LNCaP clone FGC (cell line): Measurements from ENCODE around the gene EGR1.
A peak's percentile ranks its signal among the peaks of the same experiment; 100 is the strongest.

Experiments
- DNase-seq: peaks from one replicate; pipeline ENCODE4 v3.0.0-alpha.2; 2011; ENCODE audit warnings: low read depth
- H3K4me3 ChIP-seq: 2 replicates; pipeline ENCODE4 v1.5.1; 2011; ENCODE audit warnings: mild to moderate bottlenecking, low read depth, low read length, control low read depth
- CTCF ChIP-seq: IDR thresholded peaks from 2 replicates; pipeline ENCODE4 v1.5.1; 2012; ENCODE audit warnings: mild to moderate bottlenecking; ENCODE audit not compliant: control insufficient read depth, insufficient read depth; ENCODE audit errors: extremely low read depth

The EGR1 gene

GRCh38 chr5:138439477-138440158 lies 25.7 kb upstream of the EGR1 start:
- DNase-seq = no peak
- peak overlapping the region; percentile 29; the same call in 1 of the 2 replicates for H3K4me3 ChIP-seq
- no peak for TF ChIP-seq CTCF

DNA sequence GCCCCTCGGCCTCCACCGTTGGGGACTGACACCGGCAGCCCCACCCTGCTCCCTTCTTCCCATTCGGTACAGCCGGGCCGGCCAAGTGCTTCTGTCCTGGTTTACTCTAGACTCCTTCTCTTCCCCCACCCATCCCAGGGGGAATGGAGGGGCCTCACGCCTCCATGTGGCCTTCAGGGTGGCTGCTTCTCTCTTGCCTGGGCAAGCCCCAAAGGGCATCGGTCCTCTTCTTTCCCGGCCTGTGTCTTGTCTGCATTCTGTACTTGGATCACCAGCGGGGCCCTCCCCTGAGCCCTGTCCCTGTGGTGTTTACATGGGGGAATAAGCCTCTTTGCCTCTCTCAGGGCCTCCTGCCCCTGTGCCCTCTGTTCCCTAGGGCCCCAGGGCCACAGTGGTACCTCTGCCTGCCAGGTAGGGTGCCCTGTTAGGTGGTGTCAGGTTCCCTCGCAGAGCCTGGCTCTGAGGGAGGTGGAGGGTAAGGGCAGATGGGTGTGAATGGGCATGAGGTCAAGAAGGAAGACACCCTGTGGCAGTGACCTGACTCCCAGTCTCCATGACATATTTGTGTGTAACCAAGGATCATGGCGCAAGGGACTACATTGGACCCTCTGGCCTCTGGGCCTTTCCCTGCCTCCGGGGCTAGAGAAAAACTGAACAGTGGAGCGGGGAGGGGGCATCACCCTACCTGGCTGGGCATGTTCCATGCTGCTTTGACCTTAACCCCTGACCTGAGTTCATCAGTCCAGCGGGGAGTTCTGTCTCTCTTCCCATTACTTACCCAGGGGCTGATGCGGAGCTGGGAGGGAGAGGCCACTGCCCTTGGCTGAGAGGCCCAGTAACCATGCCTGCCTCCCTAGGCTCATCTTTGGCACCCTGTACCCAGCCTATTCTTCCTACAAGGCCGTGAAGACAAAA lies 24.9 kb upstream of the EGR1 start:
- H3K4me3 ChIP-seq = no peak overlapping the region
- no peak for TF ChIP-seq CTCF
- DNase-seq = no peak

- no peak for TF ChIP-seq CTCF
- no peak for DNase-seq
- no peak overlapping the region for H3K4me3 ChIP-seq
These were observed 24.1 kb upstream of the EGR1 start for GRCh38 chr5:138441221-138441620.

- TF ChIP-seq CTCF = no peak
- no peak for DNase-seq
- no peak overlapping the region for H3K4me3 ChIP-seq
These were observed 21.1 kb upstream of the EGR1 start for GRCh38 chr5:138444078-138444773.

- DNase-seq = no peak
- no peak overlapping the region for H3K4me3 ChIP-seq
- TF ChIP-seq CTCF = no peak
These were observed 20.3 kb upstream of the EGR1 start for GRCh38 chr5:138444774-138445546.

DNA sequence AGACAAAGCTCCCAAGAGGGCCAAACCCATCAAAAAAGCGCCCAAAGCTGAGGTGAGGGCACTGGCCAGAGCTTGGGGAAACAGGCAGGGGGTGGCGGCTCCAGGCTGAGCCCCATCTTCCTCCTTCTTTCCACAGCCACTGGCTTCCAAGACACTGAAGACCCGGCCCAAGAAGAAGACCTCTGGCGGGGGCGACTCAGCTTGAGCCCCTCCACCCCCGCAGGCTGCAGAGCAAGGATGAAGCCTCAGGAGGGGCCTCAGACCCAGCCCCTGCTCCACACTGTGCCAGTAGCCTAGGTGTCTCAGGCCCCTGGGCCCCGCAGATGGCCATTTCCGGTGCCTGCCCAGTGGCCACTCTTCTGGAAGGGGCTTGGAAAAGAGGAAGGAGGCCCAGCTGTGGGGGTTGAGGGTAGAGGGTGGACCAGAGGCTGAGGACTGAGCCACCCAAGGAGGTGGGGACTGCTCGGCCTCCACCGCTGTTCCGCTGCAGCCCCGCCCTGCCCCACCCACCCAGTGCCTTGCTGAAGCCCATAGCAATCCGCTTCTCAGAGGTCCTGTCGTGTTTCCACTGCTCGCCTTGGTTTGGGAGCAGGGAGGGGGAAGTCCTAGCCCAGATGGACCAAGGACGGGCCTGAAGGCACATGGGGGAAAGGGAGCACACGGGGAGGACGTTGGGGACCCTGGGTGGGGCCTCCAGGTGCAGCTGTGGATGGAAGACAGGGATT lies 19.6 kb upstream of the EGR1 start:
- H3K4me3 ChIP-seq = no peak overlapping the region
- no peak for DNase-seq
- no peak for TF ChIP-seq CTCF
